Measurements from ENCODE around the gene MDGA2.

The MDGA2 gene

GRCh38 chr14:46887144-46887543 lies 788.3 kb downstream of the MDGA2 start:
- H2AFZ ChIP-seq (ENCODE audit: low read depth, low read length, severe bottlenecking), result no peak overlapping the region
- no peak for TF ChIP-seq EZH2phosphoT487 (conservative IDR thresholded peaks at IDR 0.05; ENCODE audit: low read length)
- TF ChIP-seq CTCF (IDR thresholded peaks at IDR 0.05; ENCODE audit: insufficient read depth, low read length, poor library complexity, severe bottlenecking), result no peak
- H3K4me2 ChIP-seq (ENCODE audit: low read depth, low read length, poor library complexity, severe bottlenecking), result peak overlapping the region; percentile 5
- H3K9me2 ChIP-seq (replicated peaks; ENCODE audit: insufficient read depth, low read length), result no peaks in the 10 kb centered on the region
- no peaks in the 10 kb centered on the region for H3K27me3 ChIP-seq (ENCODE audit: low read length)
- no peak overlapping the region for H3K9ac ChIP-seq (ENCODE audit: low read length)
- no peak overlapping the region for H3K27ac ChIP-seq (ENCODE audit: low read depth, low read length)
- no peak overlapping the region for H3K4me3 ChIP-seq (ENCODE audit: insufficient read depth, low read length, poor library complexity, severe bottlenecking)
- H3F3A ChIP-seq (ENCODE audit: insufficient read depth), result no peaks in the 10 kb centered on the region
- no peaks in the 10 kb centered on the region for H3K9me3 ChIP-seq (ENCODE audit: insufficient read depth, low read length)
- H3K36me3 ChIP-seq (ENCODE audit: low read length), result no peaks in the 10 kb centered on the region
- H4K20me1 ChIP-seq (ENCODE audit: low read depth, low read length), result no peaks in the 10 kb centered on the region
- no peaks in the 10 kb centered on the region for H3K79me2 ChIP-seq (ENCODE audit: insufficient read depth, low read length)

DNA sequence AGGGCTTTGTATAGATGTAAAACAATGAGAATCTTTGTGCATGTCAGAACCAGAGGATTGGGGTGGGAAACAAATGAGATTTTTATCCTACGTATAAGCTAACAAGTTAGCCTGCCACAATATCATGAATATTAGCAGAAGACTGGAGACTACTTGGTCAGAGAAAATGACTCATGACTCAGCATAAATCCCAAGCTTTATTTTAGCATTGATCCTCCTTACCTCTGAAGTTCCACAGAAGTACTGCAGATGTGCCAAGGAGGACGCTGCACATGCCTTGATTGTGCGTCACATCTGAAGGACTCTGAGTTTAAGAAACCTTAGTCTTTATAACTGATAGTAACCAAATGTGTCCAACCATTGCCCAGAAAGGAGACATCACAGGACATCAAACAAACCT lies 789.8 kb downstream of the MDGA2 start:
- Histone ChIP-seq H3K27me3 (ENCODE audit: low read length) (no peaks in the 10 kb centered on the region), H3K79me2 (ENCODE audit: insufficient read depth, low read length) (no peaks in the 10 kb centered on the region), H3K9me2 (replicated peaks; ENCODE audit: insufficient read depth, low read length) (no peaks in the 10 kb centered on the region), H2AFZ (ENCODE audit: low read depth, low read length, severe bottlenecking) (no peak overlapping the region), H3K4me2 (ENCODE audit: low read depth, low read length, poor library complexity, severe bottlenecking) (no peak overlapping the region), H3K36me3 (ENCODE audit: low read length) (no peaks in the 10 kb centered on the region), H3K9ac (ENCODE audit: low read length) (no peak overlapping the region), H3K27ac (ENCODE audit: low read depth, low read length) (no peak overlapping the region), H3F3A (ENCODE audit: insufficient read depth) (no peaks in the 10 kb centered on the region), H3K4me3 (ENCODE audit: insufficient read depth, low read length, poor library complexity, severe bottlenecking) (no peak overlapping the region), H3K9me3 (ENCODE audit: insufficient read depth, low read length) (no peaks in the 10 kb centered on the region), H4K20me1 (ENCODE audit: low read depth, low read length) (no peaks in the 10 kb centered on the region)
- TF ChIP-seq CTCF (IDR thresholded peaks at IDR 0.05; ENCODE audit: insufficient read depth, low read length, poor library complexity, severe bottlenecking), result no peak
- no peak for TF ChIP-seq EZH2phosphoT487 (conservative IDR thresholded peaks at IDR 0.05; ENCODE audit: low read length)

DNA sequence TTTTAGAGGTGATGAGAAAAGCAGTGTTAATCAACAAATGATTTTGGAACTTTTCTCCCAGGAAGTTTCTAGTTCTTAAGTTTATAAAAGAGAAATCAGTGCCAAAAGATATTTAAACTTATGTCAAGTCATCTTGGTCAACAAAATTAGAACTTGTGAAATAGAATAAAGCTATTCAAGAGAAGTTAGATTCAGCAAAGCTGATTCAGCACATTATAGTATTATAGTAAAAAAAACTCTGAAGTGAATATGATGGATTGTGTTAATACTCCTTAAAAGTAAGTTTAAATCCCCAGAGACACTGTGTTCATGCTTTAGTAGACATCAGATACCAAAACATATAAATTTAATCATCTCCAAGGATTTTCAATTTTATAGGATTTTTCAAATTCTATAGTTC lies 813.7 kb downstream of the MDGA2 start:
- no peaks in the 10 kb centered on the region for H3K36me3 ChIP-seq (ENCODE audit: low read length)
- H3K27ac ChIP-seq (ENCODE audit: low read depth, low read length), result no peak overlapping the region
- no peaks in the 10 kb centered on the region for H3K9me3 ChIP-seq (ENCODE audit: insufficient read depth, low read length)
- no peaks in the 10 kb centered on the region for H3K9me2 ChIP-seq (replicated peaks; ENCODE audit: insufficient read depth, low read length)
- no peaks in the 10 kb centered on the region for H3K79me2 ChIP-seq (ENCODE audit: insufficient read depth, low read length)
- no peak for TF ChIP-seq EZH2phosphoT487 (conservative IDR thresholded peaks at IDR 0.05; ENCODE audit: low read length)
- TF ChIP-seq CTCF (IDR thresholded peaks at IDR 0.05; ENCODE audit: insufficient read depth, low read length, poor library complexity, severe bottlenecking), result no peak
- H3F3A ChIP-seq (ENCODE audit: insufficient read depth), result no peaks in the 10 kb centered on the region
- H3K4me2 ChIP-seq (ENCODE audit: low read depth, low read length, poor library complexity, severe bottlenecking), result no peak overlapping the region
- H4K20me1 ChIP-seq (ENCODE audit: low read depth, low read length), result no peaks in the 10 kb centered on the region
- no peak overlapping the region for H3K9ac ChIP-seq (ENCODE audit: low read length)
- no peak overlapping the region for H3K4me3 ChIP-seq (ENCODE audit: insufficient read depth, low read length, poor library complexity, severe bottlenecking)
- no peak overlapping the region for H2AFZ ChIP-seq (ENCODE audit: low read depth, low read length, severe bottlenecking)
- no peaks in the 10 kb centered on the region for H3K27me3 ChIP-seq (ENCODE audit: low read length)

Measured in SU-DHL-6 (cell line).